GM18511 (cell line): ENCODE results near the gene PHKG2.
A peak's percentile ranks its signal among the peaks of the same experiment; 100 is the strongest.

Experiments used
- ATAC-seq: cut with Tn5 transposase; IDR thresholded peaks from one replicate; pipeline ENCODE4 v1.9.1; 2021; ENCODE audit warnings: mild to moderate bottlenecking, moderate library complexity; ENCODE audit not compliant: unreplicated experiment

Gene PHKG2

DNA sequence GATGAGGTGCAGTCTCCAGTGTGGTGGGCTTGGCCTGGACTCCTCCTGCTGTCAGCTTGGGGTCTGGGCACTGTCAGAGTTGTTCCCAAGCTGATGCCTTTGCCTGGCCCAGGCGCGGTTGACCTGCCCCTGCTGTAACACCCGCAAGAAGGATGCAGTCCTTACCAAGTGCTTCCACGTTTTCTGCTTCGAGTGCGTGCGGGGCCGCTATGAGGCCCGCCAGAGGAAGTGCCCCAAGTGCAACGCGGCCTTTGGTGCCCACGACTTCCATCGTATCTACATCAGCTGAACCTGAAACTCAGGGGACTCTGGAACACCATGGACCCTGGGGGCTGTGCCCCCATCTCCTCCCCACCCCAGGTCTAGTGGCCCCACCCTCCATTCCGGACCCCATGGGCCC lies 25.6 kb downstream of the PHKG2 start:
- ATAC-seq: no peak

DNA sequence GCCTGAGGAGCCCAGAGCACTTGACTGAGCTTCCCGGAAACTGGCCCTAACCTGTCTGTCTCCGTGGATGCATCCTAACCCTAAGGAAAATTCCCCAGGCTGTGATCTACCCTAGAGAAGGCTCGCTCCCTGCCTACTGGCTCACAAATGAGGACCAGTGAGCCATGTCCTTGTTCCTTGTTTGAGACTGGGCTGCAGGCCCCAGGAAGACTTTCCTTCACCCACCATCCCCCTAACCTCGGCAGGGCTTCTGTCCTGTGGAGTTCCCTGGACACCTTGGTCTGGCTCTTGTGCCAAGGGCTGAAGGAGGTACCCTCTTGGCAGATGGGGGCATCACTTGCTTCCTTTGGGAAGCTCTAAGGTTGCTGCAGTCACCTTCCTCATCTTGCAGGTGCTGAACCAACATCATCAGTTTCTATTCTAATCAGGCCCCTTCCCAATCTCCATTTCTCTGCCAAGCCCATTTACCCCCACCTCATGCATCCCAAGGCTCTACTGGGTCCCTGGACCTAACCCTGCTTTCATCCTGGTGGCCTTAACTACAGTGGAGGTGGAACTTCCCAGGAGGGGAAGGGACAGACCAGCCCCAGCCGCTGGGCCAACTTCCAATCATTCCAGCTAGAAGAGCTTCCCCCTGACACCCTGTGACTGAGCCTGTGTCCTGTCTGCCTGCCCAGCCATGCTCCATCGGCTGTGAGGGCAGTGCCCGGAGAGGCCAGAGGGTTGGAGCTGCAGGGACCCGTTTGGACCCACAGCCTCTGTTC lies 26.3 kb downstream of the PHKG2 start:
- no peak for ATAC-seq

DNA sequence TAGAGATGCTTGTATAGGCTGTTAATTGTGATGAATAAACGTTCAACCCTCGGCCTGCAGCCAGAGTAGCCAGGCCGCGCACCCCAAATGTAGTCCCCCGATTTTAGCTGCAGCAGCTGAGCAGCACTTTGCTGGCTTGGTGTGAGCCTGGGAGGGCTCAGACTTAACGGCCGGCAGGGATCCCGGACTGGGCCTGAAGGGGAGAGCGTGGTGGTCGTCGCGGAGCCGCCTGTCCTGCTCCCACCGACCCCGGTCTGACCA lies 26.8 kb downstream of the PHKG2 start:
- ATAC-seq: no peak

DNA sequence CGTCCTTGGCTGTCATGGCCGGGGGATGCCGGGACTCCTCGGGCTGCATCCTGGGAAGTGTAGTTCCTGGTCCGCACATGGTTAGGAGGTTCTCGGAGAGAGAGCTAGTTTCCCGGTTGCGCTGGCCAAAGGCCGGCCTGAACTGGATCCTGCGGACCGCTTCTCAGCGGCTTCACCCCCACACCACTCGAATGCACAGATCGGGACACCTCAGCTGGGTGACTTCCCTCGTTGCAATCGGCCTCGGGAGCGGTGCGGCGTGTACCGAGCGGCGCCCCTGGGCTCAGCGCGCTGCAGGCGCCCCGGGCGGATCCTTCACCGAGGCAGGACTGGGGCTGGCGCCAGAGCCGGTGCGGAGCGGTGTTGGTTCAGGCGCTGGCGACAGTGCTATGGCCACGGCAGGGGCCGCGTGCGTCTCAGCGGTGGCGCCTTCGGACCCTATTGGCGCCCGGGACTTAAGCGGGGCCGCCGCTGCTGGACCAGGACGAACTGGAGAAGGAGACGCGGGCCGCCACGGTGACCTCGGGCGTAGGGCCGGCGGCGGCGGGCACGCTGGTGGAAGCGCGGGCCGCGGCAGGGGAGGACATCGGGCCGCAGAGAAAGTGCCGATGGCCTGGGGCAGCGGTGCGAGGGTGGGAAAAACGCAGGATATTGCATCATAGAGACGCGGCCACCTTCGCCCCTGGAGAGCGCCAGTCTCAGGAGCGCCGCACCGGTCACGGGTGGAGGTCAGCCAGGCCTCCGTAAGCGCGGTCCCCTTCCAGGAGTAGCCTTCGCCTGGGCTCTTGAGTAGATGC lies 27.4 kb downstream of the PHKG2 start:
- peak; percentile 83 for ATAC-seq

DNA sequence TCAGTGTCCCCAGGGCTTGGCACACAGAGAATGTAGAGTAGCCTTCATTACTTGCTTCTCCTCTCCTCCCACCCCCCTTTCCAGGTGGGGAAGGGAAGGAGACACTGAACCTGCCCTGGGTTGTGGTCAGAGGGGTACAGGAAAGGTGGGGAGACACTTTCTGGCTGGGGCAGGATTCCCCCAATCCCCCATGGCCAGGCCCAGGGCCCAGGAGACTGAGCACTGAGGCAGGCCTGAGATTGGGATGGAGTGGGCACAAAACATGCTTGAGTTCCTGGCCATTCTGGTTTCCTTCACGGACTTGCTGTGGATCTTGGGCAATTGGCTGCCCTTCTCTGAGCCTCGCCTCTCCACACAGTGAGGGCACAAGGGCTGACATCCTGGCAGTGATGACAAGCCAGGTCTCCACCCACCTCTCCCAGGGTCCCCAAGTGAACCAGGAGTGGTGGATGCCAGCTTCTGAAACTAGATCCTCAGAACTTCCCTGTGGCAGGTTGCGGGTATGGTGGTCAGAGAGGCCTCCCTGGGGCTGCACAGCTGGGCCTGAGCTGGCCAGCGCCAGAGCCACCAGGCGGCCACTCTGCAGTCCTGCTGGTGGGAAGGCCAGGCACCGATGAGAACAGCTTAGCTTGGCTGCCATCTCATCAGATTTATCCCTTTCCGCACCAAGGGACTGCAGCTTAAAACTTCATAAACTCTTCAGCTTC lies 29.5 kb downstream of the PHKG2 start:
- ATAC-seq: no peak

DNA sequence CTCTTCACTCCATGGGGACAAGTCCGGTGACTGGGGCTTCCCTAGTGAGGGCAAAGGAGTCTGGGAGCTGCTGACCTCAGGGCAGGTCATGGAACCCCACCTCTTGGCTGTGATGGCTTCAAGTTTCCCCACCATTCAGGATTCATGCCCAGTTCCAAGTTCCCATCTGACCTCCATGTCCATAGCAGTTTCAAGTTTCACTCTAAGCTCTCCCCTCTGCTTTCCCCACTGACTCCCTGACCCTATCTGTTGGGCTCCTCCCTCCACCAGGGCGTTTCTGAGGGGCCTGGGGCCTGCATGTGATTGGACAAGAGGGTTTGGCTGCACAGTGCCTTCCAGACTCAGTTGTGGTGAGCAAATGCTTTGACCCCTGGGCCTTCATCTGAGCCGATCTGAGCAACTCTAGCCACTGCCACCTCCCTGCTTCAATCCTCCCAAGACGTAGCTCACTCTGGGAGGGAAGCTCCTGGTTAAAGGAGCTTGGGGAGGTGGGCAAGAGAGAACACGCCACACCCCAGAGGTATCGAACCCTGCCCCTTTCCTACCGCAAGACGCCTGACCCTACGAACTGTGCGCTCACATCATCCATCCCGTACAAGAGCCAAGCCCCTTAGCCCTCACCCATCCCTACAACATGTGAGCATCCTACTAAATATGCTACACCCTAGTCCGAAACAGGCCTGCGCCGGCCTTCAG lies 30.5 kb downstream of the PHKG2 start:
- ATAC-seq: no peak

DNA sequence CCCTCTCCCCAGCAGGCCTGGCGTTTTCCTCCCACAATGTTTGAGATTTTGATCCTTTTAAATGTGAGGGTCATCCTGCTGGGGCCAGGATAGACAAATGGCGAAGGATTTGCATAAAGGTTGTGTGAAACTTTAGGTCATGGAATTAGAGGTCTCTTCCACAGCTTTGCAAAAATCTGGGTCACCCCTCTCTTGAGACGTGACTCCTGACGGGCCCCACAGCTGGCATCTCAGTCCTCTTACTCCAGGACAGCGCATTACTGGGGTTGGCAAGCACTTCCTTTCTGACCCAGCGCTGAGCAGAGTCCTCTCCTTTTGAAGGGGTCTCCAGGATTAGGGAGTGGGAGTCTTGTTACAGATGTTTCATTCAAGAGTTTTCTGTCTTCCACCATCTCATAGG lies 31.4 kb downstream of the PHKG2 start:
- no peak for ATAC-seq

DNA sequence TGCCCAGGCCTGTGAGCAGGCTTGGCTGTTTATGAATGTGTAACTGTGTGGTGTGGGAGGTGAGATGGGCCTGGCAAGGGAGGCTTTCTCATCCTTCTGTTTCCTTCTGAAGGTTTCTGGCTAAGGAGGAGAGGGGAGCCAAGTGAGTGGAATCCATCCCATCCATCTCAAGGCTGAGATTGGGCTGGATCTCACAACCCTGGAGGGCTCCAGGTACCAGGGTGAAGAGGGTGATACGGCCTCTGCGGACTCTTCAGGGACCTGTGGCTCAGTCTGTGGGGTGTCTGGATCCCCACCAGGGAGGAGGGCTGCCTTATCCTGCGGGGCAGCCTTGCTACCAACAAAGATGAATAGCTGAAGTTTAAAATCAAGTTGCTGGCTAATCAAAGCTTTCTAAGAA lies 31.8 kb downstream of the PHKG2 start:
- ATAC-seq: no peak

DNA sequence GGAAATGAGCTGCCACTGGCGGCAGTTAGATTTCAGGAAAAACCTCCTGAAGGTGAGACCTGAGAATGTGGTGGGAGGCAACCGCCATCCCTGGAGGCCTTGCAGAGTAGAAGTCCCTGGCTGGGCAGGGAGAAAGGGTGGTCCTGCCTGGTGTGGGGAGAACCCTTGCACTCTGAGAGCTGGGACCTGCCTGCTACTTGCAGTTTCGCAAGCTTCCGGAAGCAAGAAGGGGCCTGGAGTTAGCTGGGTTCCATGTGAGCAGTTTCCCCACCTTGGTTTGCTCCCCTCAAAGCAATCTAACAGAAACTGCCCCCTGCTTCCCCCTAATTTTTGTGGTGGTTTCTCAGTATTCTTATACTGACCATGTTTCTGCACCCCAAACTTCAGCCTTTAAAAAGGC lies 32.3 kb downstream of the PHKG2 start:
- no peak for ATAC-seq

DNA sequence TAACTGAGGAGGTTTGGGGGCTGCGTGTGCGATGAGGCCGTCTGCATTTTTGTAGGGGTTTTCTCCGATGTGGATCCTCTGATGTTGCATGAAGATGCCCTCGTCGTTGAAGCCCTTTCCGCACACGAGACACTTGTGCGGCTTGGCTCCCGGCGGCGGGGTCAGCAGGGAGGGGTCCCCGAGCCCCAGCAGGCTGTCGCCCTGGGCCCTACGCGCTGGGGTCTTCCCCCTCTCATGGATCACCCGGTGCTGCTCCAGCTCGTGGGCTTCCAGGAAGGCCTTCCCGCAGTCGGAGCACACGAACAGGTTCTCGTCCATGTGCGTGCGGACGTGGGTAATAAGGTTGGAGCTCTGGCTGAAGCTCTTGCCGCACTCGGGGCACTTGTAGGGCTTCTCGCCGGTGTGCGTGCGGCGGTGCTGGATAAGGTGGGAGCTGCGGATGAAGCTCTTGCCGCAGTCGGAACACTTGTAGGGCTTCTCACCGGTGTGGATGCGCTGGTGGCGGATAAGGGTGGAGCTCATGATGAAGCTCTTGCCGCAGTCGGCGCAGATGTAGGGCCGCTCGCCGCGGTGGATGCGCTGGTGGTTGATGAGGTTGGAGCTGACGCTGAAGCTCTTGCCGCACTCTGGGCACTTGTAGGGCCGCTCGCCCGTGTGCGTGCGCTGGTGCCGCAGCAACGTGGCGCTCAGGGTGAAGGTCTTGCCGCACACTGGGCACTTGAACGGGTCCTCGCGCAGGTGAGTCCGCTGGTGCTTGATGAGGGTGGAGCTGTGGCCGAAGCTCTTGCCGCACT lies 34.5 kb downstream of the PHKG2 start:
- no peak for ATAC-seq

DNA sequence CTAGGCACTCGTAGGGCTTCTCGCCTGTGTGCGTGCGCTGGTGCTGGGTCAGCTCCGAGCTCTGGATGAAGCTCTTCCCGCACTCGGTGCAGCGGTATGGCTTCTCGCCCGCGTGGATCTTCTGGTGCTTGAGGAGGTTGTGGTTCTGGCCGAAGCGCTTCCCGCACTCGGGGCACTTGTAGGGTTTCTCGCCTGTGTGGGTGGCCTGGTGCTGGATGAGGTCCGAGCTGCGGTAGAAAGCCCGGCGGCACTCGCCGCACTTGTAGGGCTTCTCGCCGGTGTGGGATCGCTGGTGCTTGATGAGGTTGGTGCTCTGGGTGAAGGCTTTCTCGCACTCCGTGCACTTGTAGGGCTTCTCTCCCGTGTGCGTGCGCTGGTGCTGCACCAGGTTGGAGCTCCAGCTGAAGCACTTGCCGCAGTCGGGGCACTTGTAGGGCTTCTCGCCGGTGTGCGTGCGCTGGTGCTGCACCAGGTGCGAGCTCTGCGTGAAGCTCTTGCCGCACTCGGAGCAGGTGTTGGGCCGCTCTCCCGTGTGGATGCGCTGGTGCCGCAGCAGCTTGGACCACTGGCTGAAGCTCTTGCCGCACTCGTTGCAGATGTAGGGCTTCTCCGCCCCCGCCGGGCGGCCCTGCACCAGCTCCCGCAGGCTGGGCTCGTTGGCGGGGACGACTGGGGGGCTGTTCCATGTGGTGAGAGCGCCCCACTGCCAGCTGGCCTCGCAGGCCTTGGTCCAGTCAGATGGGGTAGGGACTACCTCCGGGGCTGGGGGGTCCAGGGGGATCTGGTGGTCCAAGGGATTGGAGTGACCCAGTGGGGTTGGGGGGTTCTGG lies 35.3 kb downstream of the PHKG2 start:
- no peak for ATAC-seq

DNA sequence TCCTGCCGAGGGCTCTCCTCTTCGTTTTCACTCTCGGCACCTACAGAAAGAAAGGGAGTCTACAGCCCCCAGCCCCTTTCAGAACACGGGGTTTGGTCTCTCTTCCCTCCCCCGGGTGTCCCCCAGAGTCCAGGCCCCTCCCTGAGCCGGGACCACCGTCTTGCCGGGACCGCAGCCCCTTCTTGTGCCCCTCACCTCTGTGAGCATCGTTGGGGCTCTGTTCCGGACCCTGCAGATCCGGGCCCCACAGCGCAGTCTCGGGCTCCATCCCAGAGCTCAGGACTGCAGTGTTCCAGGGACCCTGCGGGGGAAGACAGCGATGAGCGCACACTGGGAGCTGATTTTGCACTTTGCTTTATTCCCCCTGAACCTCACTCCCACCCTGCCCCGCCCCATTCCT lies 36.0 kb downstream of the PHKG2 start:
- ATAC-seq: no peak

DNA sequence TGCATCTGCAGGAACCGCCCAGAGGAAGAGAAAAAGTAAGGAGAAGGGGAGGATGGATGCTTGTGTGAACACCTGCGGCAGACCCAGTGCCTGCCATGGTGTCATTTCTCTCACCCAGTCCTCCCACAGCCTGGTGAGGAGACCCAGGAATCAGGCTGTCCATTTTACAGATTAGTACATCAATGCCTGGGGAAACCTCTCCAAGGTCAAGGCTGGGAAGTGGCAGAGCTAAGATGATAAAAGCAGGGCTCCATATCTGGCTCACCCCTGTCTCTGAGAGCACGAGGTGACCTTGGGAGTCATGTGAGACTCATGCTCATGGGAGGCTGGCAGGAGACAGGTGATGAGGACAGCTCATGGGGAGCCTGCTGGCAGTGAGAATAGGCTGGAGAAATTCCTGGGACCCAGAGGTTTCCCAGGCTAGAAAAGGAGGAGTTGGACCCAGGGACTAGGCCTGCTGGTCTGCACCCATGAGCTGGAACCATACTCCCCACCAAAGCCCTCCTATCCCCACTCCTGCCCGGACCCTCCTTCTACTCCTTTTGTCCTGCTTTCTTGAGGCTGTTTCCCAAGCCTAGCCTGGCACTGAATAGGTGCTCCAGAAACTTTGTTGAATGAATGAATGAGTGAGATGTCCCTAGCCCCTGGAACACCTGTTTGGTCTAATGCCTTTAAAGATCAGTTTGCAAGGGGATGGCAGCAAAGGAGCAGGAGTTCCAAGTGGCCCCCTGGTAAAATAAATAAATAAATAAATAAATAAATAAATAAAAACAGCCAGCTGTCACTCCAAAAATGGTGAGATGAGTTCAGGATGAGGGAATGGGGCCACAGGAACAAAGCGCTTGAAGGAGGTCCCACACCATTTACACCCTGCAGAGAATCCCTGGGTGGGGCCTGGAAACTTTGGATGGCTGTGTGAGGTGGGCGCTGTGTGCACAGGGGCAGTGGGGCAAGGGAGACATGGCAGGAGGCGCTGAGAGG lies 37.2 kb downstream of the PHKG2 start:
- no peak for ATAC-seq

DNA sequence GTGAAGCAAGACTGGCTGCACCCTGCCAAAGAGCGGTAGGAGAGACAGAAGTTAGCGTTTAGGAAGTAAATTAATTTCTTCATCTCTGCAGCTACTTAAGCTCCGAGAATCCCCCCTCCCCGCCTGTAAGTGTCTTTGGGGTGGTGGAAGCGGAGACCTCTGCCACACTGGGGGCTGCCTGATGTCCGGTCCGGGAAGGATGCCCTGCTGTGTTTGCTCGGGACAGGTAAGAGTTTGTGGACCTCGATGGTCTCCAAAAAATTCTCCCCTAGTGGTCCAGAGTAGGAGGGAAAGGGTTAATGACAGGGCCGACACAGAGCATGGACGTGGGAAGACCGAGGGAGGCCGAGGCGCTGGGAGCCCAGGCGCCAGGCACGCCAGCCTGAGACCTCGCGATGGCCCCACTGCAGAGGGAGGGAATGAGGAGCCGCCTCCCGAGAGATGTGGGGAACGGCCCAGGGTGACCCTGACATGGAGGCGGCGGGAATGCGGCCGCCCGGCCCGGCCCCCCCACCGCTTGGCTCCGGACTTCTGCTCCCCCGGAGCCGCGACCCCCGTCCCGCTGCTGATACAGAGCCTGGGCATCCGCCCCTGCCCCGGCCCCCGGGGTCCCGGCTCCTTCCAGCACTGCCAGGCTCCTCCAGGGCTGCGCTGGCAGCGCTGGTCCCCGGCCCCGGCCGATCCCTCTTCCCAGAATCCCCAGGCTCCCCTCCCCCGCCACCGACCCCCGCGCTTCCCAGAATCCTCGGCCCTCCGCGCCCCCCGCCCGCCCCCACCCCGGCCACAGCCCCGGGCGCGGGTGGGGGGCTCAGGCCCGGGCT lies 38.1 kb downstream of the PHKG2 start:
- no peak for ATAC-seq

DNA sequence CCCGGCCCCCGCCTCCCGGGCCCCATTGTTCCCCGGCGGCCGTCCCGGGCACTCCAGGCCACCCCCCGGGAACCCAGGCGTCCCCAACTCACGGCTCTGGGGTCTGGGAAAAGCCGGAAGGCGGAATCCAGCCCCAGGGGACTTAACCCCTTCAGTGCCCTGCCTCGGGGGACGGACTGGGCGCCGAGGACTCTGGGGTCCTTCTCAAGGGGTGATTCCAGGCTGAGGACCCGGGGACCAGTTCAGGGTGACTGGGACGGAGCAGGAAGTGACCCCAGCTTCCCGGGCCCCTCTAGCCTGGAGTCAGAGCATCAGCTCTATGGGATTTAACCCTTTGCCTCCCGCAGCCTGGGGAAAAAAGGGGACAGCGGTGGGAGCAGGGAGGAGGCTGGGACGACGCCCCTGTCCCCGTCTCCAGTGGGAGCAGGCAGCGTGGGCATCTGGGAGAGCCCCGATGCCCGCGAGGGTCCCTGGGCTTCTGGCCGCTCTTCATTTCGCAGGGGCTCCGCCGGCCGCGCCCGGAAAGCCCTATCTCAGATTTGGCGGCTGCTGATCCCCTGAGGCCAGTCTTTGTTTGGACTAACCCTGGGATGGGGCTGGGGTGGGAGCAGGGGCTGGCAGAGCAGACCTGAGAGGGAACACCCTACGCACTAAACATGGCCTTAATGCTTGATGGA lies 38.8 kb downstream of the PHKG2 start, which contains the start of gene ZNF629:
Gene ZNF629, minus strand, starts transcription at position 270 of the 677 bp plus-strand sequence. CDS start 2,723 bp downstream, outside the sequence.
- ATAC-seq: no peak

DNA sequence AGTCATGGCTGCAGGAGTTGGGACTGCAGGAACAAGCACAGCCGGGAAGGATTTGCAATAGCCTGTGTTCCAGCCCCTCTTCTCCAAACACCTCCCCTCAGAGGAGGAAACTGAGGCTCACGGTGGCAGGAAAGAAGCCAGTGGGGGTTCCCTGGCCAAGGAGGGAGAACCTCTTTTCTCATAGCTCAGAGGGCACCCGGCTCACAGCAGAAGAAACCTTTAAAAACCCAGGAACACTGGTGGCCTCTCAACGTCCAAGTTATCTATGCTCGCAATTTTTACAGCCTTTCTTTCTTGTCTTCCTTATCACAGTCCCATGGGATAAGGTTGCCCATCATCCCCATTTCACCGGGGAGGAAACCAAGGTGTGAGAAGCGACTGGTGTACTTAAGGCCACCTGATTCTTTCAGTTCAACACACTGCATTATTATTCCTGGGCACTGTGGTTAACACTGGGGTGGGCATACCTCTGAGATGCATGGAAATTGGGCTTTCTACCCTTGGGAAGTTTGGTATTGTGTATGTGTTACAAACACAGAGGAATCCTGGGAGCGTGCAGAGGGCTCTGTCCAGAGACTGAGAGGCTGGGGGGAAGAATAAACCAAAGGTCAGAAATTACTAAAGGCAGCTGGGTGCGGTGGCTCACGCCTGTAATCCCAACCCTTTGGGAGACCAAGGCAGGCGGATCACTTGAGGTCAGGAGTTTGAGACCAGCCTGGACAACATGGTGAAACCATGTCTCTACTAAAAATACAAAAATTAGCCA lies 39.6 kb downstream of the PHKG2 start:
- no peak for ATAC-seq
